ENCODE data around the gene GJA5.

GJA5 gene

DNA sequence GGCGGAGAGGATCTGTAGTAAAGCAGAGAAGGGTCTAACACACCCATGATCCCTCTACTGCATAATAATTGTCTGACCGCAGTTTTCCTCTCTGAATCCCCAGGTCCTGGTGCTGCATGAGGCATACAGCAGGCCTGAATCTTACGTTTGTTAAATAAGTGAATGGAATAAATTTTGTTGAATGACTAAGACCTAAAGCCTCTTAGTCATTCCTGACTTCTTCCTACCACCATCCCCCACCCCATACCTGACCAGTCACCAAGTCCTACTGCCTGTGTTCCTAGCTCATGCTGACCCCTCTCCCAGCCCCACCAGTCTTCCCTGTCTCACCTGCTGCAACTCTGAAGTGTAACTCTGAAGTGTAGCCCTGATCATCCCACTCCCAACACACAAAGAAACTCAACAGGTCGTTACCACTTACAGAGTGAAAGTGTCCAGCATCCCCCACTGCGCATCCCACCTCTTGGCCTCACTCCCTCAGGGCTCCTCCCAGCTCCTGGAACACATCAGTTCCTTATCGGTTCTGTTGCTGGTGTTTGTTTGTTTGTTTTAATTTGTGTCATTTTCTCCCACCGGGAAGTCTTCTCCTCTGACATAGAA, 9.7 kb downstream of the GJA5 start:
- TF ChIP-seq, protein P1, sequence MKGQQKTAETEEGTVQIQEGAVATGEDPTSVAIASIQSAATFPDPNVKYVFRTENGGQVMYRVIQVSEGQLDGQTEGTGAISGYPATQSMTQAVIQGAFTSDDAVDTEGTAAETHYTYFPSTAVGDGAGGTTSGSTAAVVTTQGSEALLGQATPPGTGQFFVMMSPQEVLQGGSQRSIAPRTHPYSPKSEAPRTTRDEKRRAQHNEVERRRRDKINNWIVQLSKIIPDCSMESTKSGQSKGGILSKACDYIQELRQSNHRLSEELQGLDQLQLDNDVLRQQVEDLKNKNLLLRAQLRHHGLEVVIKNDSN (IDR thresholded peaks at IDR 0.05) = no peak
- no peak for TF ChIP-seq FOXM1 (IDR thresholded peaks at IDR 0.05; ENCODE audit: borderline replicate concordance, low read depth)

DNA sequence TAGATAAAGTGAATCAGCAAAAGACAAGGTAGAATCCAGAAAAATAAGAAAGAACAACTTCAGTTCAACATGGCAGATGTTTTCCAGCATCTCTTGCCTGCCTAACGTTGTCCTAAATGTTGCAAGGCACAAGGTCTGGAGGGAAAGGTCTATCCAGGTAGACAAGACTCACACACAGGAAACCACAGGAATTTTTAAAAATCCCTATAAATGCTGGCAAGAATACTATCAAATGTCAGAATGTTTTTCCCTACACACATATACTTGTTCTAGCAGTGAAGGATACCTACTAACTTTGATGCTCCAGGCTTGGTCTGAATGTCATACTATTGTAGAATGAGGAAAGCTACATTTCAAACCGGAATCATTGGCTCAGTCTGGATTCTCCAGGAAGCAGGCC, 10.6 kb downstream of the GJA5 start:
- TF ChIP-seq TAF1 (IDR thresholded peaks at IDR 0.05; ENCODE audit: low read depth) (no peak), TEAD4 (IDR thresholded peaks at IDR 0.05) (no peak), CREB1 (IDR thresholded peaks at IDR 0.05; ENCODE audit: low read depth) (no peak), ZBTB7A (IDR thresholded peaks at IDR 0.05; ENCODE audit: low read depth) (no peak)
- TF ChIP-seq, protein P1 (IDR thresholded peaks at IDR 0.05) = no peak
- TF ChIP-seq, protein P2, sequence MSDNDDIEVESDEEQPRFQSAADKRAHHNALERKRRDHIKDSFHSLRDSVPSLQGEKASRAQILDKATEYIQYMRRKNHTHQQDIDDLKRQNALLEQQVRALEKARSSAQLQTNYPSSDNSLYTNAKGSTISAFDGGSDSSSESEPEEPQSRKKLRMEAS (IDR thresholded peaks at IDR 0.05) = no peak

DNA sequence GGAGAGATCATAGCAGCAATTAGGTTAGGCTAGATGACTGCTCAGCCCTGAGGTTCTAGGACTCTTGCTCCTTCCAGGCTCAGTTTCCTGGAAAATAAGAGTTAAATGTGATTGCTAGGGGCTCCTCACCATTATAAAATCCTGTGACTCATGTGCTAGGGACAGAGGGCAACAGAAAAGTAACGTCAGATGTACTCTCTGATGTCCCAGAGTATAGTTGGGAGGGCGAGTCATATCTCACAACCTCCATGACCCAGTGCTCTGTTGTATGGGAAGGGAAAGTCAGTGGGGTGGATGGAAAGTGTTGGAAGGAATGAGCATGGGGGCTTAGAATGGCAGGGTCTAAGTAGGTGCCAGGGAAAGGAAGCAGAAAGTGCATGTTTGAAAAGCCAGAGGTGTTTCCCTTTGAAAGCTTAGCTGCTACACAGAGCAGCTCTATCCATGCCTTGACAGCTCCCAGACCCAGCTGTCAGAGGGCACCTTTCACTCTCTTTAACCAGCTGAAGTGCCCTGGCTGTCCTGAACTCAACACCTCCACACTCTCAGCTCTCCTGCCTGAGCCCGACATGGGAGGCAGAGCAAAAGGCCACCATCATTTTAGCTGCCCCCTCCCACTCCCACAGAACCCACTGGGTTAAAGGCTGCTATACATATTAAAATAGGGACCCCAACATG, 11.6 kb downstream of the GJA5 start:
- TF ChIP-seq TCF12 (IDR thresholded peaks at IDR 0.05; ENCODE audit: low read depth) = no peak
- no peak for TF ChIP-seq FOXM1 (IDR thresholded peaks at IDR 0.05; ENCODE audit: borderline replicate concordance, low read depth)
- no peak for TF ChIP-seq TAF1 (IDR thresholded peaks at IDR 0.05; ENCODE audit: low read depth)
- no peak for TF ChIP-seq TEAD4 (IDR thresholded peaks at IDR 0.05)
- TF ChIP-seq, protein P2 (IDR thresholded peaks at IDR 0.05) = no peak
- TF ChIP-seq, protein P1 (IDR thresholded peaks at IDR 0.05) = no peak
- TF ChIP-seq EGR1 (IDR thresholded peaks at IDR 0.05) = no peak
- TF ChIP-seq ZBTB7A (IDR thresholded peaks at IDR 0.05; ENCODE audit: low read depth) = no peak
- TF ChIP-seq CEBPB (IDR thresholded peaks at IDR 0.05) = no peak
- TF ChIP-seq YY1 (IDR thresholded peaks at IDR 0.05; ENCODE audit: low read depth) = no peak
- no peak for TF ChIP-seq CREB1 (IDR thresholded peaks at IDR 0.05; ENCODE audit: low read depth)
- TF ChIP-seq, protein P3, sequence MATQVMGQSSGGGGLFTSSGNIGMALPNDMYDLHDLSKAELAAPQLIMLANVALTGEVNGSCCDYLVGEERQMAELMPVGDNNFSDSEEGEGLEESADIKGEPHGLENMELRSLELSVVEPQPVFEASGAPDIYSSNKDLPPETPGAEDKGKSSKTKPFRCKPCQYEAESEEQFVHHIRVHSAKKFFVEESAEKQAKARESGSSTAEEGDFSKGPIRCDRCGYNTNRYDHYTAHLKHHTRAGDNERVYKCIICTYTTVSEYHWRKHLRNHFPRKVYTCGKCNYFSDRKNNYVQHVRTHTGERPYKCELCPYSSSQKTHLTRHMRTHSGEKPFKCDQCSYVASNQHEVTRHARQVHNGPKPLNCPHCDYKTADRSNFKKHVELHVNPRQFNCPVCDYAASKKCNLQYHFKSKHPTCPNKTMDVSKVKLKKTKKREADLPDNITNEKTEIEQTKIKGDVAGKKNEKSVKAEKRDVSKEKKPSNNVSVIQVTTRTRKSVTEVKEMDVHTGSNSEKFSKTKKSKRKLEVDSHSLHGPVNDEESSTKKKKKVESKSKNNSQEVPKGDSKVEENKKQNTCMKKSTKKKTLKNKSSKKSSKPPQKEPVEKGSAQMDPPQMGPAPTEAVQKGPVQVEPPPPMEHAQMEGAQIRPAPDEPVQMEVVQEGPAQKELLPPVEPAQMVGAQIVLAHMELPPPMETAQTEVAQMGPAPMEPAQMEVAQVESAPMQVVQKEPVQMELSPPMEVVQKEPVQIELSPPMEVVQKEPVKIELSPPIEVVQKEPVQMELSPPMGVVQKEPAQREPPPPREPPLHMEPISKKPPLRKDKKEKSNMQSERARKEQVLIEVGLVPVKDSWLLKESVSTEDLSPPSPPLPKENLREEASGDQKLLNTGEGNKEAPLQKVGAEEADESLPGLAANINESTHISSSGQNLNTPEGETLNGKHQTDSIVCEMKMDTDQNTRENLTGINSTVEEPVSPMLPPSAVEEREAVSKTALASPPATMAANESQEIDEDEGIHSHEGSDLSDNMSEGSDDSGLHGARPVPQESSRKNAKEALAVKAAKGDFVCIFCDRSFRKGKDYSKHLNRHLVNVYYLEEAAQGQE (IDR thresholded peaks at IDR 0.05; ENCODE audit: low read depth) = no peak
- no peak for TF ChIP-seq EP300 (IDR thresholded peaks at IDR 0.05; ENCODE audit: borderline replicate concordance)
- TF ChIP-seq RAD21 (IDR thresholded peaks at IDR 0.05; ENCODE audit: low read depth) = no peak

DNA sequence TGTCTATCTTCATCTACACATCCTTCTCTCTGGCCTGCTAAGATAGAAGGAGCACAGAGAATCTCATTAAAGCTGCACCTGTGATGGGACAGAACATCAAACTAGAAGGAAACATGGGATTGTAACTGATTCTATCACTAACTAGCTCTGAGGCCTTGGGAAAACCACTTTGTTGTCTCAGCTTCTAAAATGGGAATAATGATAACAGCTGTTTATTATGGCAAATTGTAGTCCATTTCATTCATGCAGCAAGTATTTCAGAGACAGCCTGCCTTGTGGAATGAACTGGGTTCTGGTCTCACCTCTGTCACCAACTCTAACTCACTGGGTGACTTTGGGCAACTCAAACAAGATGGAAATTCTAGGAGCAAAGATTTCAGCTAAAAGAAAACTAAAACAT, 12.4 kb downstream of the GJA5 start:
- TF ChIP-seq NFIC (IDR thresholded peaks at IDR 0.05) (no peak), FOXM1 (IDR thresholded peaks at IDR 0.05; ENCODE audit: borderline replicate concordance, low read depth) (no peak), TCF12 (IDR thresholded peaks at IDR 0.05; ENCODE audit: low read depth) (no peak), EP300 (IDR thresholded peaks at IDR 0.05; ENCODE audit: borderline replicate concordance) (no peak), TAF1 (IDR thresholded peaks at IDR 0.05; ENCODE audit: low read depth) (no peak), CREB1 (IDR thresholded peaks at IDR 0.05; ENCODE audit: low read depth) (no peak), ZBTB7A (IDR thresholded peaks at IDR 0.05; ENCODE audit: low read depth) (no peak), RAD21 (IDR thresholded peaks at IDR 0.05; ENCODE audit: low read depth) (no peak), TEAD4 (IDR thresholded peaks at IDR 0.05) (no peak), CEBPB (IDR thresholded peaks at IDR 0.05) (no peak), YY1 (IDR thresholded peaks at IDR 0.05; ENCODE audit: low read depth) (no peak), EGR1 (IDR thresholded peaks at IDR 0.05) (no peak)
- TF ChIP-seq, protein P1 (IDR thresholded peaks at IDR 0.05) = no peak
- TF ChIP-seq, protein P2 (IDR thresholded peaks at IDR 0.05) = no peak
- TF ChIP-seq, protein P3 (IDR thresholded peaks at IDR 0.05; ENCODE audit: low read depth) = no peak

DNA sequence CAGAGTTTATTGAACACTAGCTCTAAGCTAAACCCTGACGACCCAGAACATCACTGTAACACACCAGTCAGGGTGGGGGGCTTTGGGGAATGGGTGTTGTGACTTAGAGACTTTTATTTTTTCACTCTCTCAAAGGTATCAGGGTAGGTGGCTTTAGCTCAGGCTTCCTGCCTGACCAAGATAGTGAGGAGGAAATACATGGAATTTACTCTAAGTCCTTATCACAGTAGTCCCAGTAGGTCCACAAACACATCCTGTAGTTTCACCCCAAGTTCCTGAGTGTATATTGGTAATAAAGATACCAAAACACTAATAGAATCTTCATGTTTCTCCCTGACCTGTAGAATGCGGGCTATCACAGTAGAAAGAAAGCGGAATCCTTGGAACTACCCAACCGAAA, 15.1 kb downstream of the GJA5 start:
- no peak for TF ChIP-seq CEBPB (IDR thresholded peaks at IDR 0.05)
- no peak for TF ChIP-seq YY1 (IDR thresholded peaks at IDR 0.05; ENCODE audit: low read depth)
- no peak for TF ChIP-seq EP300 (IDR thresholded peaks at IDR 0.05; ENCODE audit: borderline replicate concordance)
- TF ChIP-seq TAF1 (IDR thresholded peaks at IDR 0.05; ENCODE audit: low read depth) = no peak
- TF ChIP-seq EGR1 (IDR thresholded peaks at IDR 0.05) = no peak
- TF ChIP-seq RAD21 (IDR thresholded peaks at IDR 0.05; ENCODE audit: low read depth) = no peak

Measured in Ishikawa (cell line).